ENCODE results near the gene MZF1.
A peak's percentile ranks its signal among the peaks of the same experiment; 100 is the strongest.

The MZF1 gene

DNA sequence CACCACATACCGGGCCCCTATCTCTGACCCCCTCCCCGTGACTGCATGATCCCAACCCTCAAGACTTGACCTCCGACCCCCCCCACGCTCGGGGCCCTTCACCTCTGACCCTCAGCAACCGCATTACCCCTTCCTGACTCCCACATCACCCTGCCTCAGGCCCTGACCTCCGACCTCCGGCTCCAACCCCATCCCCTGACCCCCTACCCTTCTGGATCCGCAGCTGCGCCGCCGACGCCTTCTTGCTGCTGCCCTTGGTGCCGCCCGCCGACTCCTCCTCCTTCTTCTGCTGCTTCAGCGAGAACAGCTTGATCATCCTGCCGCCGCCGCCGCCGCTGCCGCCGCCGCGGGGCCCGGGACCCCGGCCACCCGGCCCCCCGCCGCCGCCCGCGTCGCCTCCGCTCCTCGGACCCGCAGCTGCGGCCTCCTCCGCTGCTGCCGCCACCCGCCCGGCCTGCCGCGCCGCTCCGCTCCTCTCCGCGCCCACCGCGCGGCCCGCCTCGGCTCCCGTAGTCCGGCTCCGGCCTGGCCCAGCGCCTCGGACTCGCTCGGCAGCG, 15.0 kb downstream of the MZF1 start, which contains the start of gene UBE2M (continued):
- TF ChIP-seq, protein P1, sequence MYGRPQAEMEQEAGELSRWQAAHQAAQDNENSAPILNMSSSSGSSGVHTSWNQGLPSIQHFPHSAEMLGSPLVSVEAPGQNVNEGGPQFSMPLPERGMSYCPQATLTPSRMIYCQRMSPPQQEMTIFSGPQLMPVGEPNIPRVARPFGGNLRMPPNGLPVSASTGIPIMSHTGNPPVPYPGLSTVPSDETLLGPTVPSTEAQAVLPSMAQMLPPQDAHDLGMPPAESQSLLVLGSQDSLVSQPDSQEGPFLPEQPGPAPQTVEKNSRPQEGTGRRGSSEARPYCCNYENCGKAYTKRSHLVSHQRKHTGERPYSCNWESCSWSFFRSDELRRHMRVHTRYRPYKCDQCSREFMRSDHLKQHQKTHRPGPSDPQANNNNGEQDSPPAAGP (tag by site-specific recombination; IDR thresholded peaks at IDR 0.05), result 0 out of 2 replicates have a peak, but pooled peaks have one; percentile 41
- TF ChIP-seq ZNF121 (tag by site-specific recombination; IDR thresholded peaks at IDR 0.05), result no peak
- TF ChIP-seq ZNF621 (tag by site-specific recombination; IDR thresholded peaks at IDR 0.05), result no peak
- no peak for TF ChIP-seq ZNF776 (tag by site-specific recombination; IDR thresholded peaks at IDR 0.05; ENCODE audit: borderline replicate concordance)
- TF ChIP-seq PRDM1 (tag by site-specific recombination; IDR thresholded peaks at IDR 0.05), result no peak
- TF ChIP-seq ZNF514 (tag by site-specific recombination; IDR thresholded peaks at IDR 0.05), result no peak
- TF ChIP-seq ZFP37 (tag by site-specific recombination; IDR thresholded peaks at IDR 0.05), result no peak
- TF ChIP-seq ZNF169 (tag by site-specific recombination; IDR thresholded peaks at IDR 0.05), result no peak
- 0 out of 2 replicates have a peak, but pooled peaks have one; percentile 4 for TF ChIP-seq ZEB2 (tag by site-specific recombination; IDR thresholded peaks at IDR 0.05)
- TF ChIP-seq ZNF354C (tag by site-specific recombination; IDR thresholded peaks at IDR 0.05; ENCODE audit: borderline replicate concordance, low read depth), result no peak
- TF ChIP-seq, protein P2, sequence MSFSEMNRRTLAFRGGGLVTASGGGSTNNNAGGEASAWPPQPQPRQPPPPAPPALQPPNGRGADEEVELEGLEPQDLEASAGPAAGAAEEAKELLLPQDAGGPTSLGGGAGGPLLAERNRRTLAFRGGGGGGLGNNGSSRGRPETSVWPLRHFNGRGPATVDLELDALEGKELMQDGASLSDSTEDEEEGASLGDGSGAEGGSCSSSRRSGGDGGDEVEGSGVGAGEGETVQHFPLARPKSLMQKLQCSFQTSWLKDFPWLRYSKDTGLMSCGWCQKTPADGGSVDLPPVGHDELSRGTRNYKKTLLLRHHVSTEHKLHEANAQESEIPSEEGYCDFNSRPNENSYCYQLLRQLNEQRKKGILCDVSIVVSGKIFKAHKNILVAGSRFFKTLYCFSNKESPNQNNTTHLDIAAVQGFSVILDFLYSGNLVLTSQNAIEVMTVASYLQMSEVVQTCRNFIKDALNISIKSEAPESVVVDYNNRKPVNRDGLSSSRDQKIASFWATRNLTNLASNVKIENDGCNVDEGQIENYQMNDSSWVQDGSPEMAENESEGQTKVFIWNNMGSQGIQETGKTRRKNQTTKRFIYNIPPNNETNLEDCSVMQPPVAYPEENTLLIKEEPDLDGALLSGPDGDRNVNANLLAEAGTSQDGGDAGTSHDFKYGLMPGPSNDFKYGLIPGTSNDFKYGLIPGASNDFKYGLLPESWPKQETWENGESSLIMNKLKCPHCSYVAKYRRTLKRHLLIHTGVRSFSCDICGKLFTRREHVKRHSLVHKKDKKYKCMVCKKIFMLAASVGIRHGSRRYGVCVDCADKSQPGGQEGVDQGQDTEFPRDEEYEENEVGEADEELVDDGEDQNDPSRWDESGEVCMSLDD (tag by site-specific recombination; IDR thresholded peaks at IDR 0.05), result peak; percentile 82
- TF ChIP-seq ZFP3 (tag by site-specific recombination; IDR thresholded peaks at IDR 0.05; ENCODE audit: low read depth), result no peak
- TF ChIP-seq ZNF747 (tag by site-specific recombination; IDR thresholded peaks at IDR 0.05), result no peak
- TF ChIP-seq ZNF792 (tag by site-specific recombination; IDR thresholded peaks at IDR 0.05), result no peak
- no peak for TF ChIP-seq HOXA7 (CRISPR knock-in tag; IDR thresholded peaks at IDR 0.05; ENCODE audit: borderline replicate concordance)
- no peak for TF ChIP-seq ZSCAN23 (tag by site-specific recombination; IDR thresholded peaks at IDR 0.05)
- TF ChIP-seq, protein P3, sequence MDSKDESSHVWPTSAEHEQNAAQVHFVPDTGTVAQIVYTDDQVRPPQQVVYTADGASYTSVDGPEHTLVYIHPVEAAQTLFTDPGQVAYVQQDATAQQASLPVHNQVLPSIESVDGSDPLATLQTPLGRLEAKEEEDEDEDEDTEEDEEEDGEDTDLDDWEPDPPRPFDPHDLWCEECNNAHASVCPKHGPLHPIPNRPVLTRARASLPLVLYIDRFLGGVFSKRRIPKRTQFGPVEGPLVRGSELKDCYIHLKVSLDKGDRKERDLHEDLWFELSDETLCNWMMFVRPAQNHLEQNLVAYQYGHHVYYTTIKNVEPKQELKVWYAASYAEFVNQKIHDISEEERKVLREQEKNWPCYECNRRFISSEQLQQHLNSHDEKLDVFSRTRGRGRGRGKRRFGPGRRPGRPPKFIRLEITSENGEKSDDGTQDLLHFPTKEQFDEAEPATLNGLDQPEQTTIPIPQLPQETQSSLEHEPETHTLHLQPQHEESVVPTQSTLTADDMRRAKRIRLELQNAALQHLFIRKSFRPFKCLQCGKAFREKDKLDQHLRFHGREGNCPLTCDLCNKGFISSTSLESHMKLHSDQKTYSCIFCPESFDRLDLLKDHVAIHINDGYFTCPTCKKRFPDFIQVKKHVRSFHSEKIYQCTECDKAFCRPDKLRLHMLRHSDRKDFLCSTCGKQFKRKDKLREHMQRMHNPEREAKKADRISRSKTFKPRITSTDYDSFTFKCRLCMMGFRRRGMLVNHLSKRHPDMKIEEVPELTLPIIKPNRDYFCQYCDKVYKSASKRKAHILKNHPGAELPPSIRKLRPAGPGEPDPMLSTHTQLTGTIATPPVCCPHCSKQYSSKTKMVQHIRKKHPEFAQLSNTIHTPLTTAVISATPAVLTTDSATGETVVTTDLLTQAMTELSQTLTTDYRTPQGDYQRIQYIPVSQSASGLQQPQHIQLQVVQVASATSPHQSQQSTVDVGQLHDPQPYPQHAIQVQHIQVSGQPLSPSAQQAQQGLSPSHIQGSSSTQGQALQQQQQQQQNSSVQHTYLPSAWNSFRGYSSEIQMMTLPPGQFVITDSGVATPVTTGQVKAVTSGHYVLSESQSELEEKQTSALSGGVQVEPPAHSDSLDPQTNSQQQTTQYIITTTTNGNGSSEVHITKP (tag by site-specific recombination; IDR thresholded peaks at IDR 0.05), result 0 out of 2 replicates have a peak, but pooled peaks have one; percentile 7
- TF ChIP-seq, protein P4, sequence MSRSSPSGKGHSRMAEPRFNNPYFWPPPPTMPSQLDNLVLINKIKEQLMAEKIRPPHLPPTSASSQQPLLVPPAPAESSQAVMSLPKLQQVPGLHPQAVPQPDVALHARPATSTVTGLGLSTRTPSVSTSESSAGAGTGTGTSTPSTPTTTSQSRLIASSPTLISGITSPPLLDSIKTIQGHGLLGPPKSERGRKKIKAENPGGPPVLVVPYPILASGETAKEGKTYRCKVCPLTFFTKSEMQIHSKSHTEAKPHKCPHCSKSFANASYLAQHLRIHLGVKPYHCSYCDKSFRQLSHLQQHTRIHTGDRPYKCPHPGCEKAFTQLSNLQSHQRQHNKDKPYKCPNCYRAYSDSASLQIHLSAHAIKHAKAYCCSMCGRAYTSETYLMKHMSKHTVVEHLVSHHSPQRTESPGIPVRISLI (tag by site-specific recombination; IDR thresholded peaks at IDR 0.05), result no peak
- TF ChIP-seq, protein P5, sequence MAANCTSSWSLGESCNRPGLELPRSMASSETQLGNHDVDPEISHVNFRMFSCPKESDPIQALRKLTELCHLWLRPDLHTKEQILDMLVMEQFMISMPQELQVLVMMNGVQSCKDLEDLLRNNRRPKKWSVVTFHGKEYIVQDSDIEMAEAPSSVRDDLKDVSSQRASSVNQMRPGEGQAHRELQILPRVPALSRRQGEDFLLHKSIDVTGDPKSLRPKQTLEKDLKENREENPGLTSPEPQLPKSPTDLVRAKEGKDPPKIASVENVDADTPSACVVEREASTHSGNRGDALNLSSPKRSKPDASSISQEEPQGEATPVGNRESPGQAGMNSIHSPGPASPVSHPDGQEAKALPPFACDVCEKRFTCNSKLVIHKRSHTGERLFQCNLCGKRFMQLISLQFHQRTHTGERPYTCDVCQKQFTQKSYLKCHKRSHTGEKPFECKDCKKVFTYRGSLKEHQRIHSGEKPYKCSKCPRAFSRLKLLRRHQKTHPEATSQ (tag by site-specific recombination; IDR thresholded peaks at IDR 0.05), result no peak
- TF ChIP-seq, protein P6, sequence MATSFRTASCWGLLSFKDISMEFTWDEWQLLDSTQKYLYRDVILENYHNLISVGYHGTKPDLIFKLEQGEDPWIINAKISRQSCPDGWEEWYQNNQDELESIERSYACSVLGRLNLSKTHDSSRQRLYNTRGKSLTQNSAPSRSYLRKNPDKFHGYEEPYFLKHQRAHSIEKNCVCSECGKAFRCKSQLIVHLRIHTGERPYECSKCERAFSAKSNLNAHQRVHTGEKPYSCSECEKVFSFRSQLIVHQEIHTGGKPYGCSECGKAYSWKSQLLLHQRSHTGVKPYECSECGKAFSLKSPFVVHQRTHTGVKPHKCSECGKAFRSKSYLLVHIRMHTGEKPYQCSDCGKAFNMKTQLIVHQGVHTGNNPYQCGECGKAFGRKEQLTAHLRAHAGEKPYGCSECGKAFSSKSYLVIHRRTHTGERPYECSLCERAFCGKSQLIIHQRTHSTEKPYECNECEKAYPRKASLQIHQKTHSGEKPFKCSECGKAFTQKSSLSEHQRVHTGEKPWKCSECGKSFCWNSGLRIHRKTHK (tag by site-specific recombination; IDR thresholded peaks at IDR 0.05), result no peak
- TF ChIP-seq HOXC10 (CRISPR knock-in tag; IDR thresholded peaks at IDR 0.05), result no peak
- TF ChIP-seq WT1 (tag by site-specific recombination; IDR thresholded peaks at IDR 0.05), result no peak
- TF ChIP-seq, protein P7, sequence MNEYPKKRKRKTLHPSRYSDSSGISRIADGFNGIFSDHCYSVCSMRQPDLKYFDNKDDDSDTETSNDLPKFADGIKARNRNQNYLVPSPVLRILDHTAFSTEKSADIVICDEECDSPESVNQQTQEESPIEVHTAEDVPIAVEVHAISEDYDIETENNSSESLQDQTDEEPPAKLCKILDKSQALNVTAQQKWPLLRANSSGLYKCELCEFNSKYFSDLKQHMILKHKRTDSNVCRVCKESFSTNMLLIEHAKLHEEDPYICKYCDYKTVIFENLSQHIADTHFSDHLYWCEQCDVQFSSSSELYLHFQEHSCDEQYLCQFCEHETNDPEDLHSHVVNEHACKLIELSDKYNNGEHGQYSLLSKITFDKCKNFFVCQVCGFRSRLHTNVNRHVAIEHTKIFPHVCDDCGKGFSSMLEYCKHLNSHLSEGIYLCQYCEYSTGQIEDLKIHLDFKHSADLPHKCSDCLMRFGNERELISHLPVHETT (tag by site-specific recombination; IDR thresholded peaks at IDR 0.05), result 0 out of 2 replicates have a peak, but pooled peaks have one; percentile 36
- TF ChIP-seq ZFHX2 (tag by site-specific recombination; conservative IDR thresholded peaks at IDR 0.05), result peak; percentile 46
- no peak for TF ChIP-seq ZNF664 (tag by site-specific recombination; IDR thresholded peaks at IDR 0.05)
- 0 out of 2 replicates have a peak, but pooled peaks have one; percentile 26 for TF ChIP-seq ZBTB48 (tag by site-specific recombination; IDR thresholded peaks at IDR 0.05)
- no peak for TF ChIP-seq ZNF529 (tag by site-specific recombination; IDR thresholded peaks at IDR 0.05; ENCODE audit: insufficient replicate concordance)
